WTC11 (cell line): ENCODE results near the gene MDN1. TPM values are rescaled to one million over a fixed set of nuclear protein-coding genes. Genes with fewer than 3 reads are reported as not detected.

Experiments used
- ATAC-seq: fragments of 200-7000 bp; cut with Tn5 transposase; 2 replicates; pipeline ENCODE4 v1.10.0; 2021; ENCODE audit warnings: mild to moderate bottlenecking, moderate library complexity
- CTCF ChIA-PET: fragments of 300-600 bp; sonication (Branson Sonifier 250); formaldehyde crosslinking; loops from one replicate; lab custom pipeline; 2021; ENCODE audit warnings: antibody characterized with exemption; lab: Charles Lee
- POLR2A ChIA-PET: fragments of 350-600 bp; sonication (Branson Sonifier 250); formaldehyde crosslinking; loops from one replicate; lab custom pipeline; 2021; ENCODE audit warnings: antibody characterized with exemption; lab: Charles Lee
- DNase-seq: peaks from one replicate; pipeline ENCODE4 v3.0.0; 2021; ENCODE audit warnings: low spot score
- H3K27ac Mint-ChIP-seq: 2 replicates; pipeline ENCODE4 v1.8.0; 2021; ENCODE audit warnings: mixed read lengths
- H3K27me3 Mint-ChIP-seq: 2 replicates; pipeline ENCODE4 v1.8.0; 2021; ENCODE audit warnings: low read depth, mild to moderate bottlenecking, moderate library complexity, mixed read lengths
- H3K36me3 Mint-ChIP-seq: 2 replicates; pipeline ENCODE4 v1.8.0; 2021; ENCODE audit warnings: mixed read lengths
- H3K4me1 Mint-ChIP-seq: 2 replicates; pipeline ENCODE4 v1.8.0; 2022; ENCODE audit warnings: mixed read lengths
- H3K4me3 Mint-ChIP-seq: 2 replicates; pipeline ENCODE4 v1.8.0; 2021; ENCODE audit warnings: mild to moderate bottlenecking, moderate library complexity, mixed read lengths
- H3K9me3 Mint-ChIP-seq: 2 replicates; pipeline ENCODE4 v1.8.0; 2021; ENCODE audit warnings: mixed read lengths
- ATF2 ChIP-seq: sonication (generic); formaldehyde crosslinking; IDR thresholded peaks from 2 replicates; pipeline ENCODE4 v1.8.1; 2022; ENCODE audit warnings: low read depth, missing genetic modification reagents, borderline replicate concordance
- ATF3 ChIP-seq: sonication (generic); formaldehyde crosslinking; conservative IDR thresholded peaks from 2 replicates; pipeline ENCODE4 v1.8.1; 2022; ENCODE audit warnings: mild to moderate bottlenecking, missing genetic modification reagents
- ATF6 ChIP-seq: sonication (generic); formaldehyde crosslinking; IDR thresholded peaks from 2 replicates; pipeline ENCODE4 v1.8.1; 2023; ENCODE audit warnings: mild to moderate bottlenecking, missing genetic modification reagents
- CTCF ChIP-seq: fragments of 200-600 bp; IDR thresholded peaks from 2 replicates; pipeline ENCODE4 v1.8.0; 2022; ENCODE audit warnings: antibody characterized with exemption
- ERG ChIP-seq: fragments of 250-450 bp; sonication (Bioruptor Pico); IDR thresholded peaks from 2 replicates; pipeline ENCODE4 v1.8.0; 2021; ENCODE audit warnings: mild to moderate bottlenecking
- ETV6 ChIP-seq: sonication (generic); formaldehyde crosslinking; IDR thresholded peaks from 2 replicates; pipeline ENCODE4 v1.8.1; 2022; ENCODE audit warnings: mild to moderate bottlenecking, missing genetic modification reagents
- FOXJ3 ChIP-seq: sonication (generic); formaldehyde crosslinking; IDR thresholded peaks from 2 replicates; pipeline ENCODE4 v1.9.0; 2021; ENCODE audit warnings: missing genetic modification reagents, mild to moderate bottlenecking, borderline replicate concordance
- HMGA2 ChIP-seq: fragments of 250-450 bp; sonication (Bioruptor Pico); IDR thresholded peaks from 2 replicates; pipeline ENCODE4 v1.4.0; 2021; ENCODE audit warnings: mild to moderate bottlenecking, moderate library complexity
- JUN ChIP-seq: sonication (generic); formaldehyde crosslinking; IDR thresholded peaks from 2 replicates; pipeline ENCODE4 v1.8.0; 2023; ENCODE audit warnings: mild to moderate bottlenecking, missing genetic modification reagents
- MAX ChIP-seq: sonication (generic); formaldehyde crosslinking; IDR thresholded peaks from 2 replicates; pipeline ENCODE4 v1.8.0; 2022; ENCODE audit warnings: mild to moderate bottlenecking, missing genetic modification reagents
- NFYB ChIP-seq: sonication (generic); formaldehyde crosslinking; conservative IDR thresholded peaks from 2 replicates; pipeline ENCODE4 v1.8.0; 2022; ENCODE audit warnings: low read depth, missing genetic modification reagents
- PRDM15 ChIP-seq: sonication (generic); formaldehyde crosslinking; IDR thresholded peaks from 2 replicates; pipeline ENCODE4 v1.8.0; 2022; ENCODE audit warnings: missing genetic modification reagents
- PREB ChIP-seq: sonication (generic); formaldehyde crosslinking; IDR thresholded peaks from 2 replicates; pipeline ENCODE4 v1.8.1; 2022; ENCODE audit warnings: mild to moderate bottlenecking, missing genetic modification reagents, moderate library complexity, borderline replicate concordance
- SOX15 ChIP-seq: fragments of 250-450 bp; sonication (Bioruptor Pico); IDR thresholded peaks from 2 replicates; pipeline ENCODE4 v1.9.0; 2021; ENCODE audit warnings: mild to moderate bottlenecking
- SP1 ChIP-seq: sonication (generic); formaldehyde crosslinking; conservative IDR thresholded peaks from 2 replicates; pipeline ENCODE4 v1.8.1; 2022; ENCODE audit warnings: missing genetic modification reagents
- USF2 ChIP-seq: sonication (generic); formaldehyde crosslinking; IDR thresholded peaks from 2 replicates; pipeline ENCODE4 v1.8.1; 2023; ENCODE audit warnings: mild to moderate bottlenecking, missing genetic modification reagents, moderate library complexity
- ZBTB43 ChIP-seq: sonication (generic); formaldehyde crosslinking; IDR thresholded peaks from 2 replicates; pipeline ENCODE4 v1.8.1; 2023; ENCODE audit warnings: mild to moderate bottlenecking, missing genetic modification reagents
- ZNF219 ChIP-seq: sonication (generic); formaldehyde crosslinking; IDR thresholded peaks from 2 replicates; pipeline ENCODE4 v1.8.0; 2023; ENCODE audit warnings: missing genetic modification reagents, mild to moderate bottlenecking, borderline replicate concordance
- ZNF416 ChIP-seq: fragments of 250-450 bp; sonication (Bioruptor Pico); IDR thresholded peaks from 2 replicates; pipeline ENCODE4 v1.9.0; 2021; ENCODE audit warnings: mild to moderate bottlenecking, inconsistent platforms
- total RNA-seq: library from RNA; stranded (reverse); gene quantifications from 3 replicates; pipeline ENCODE4 v1.2.3, GENCODE V29; 2021

The MDN1 gene
- total RNA-seq, 1 experiment from 2014 or later: 195 TPM

GRCh38 chr6:89708316-89708715, 111.3 kb downstream of the MDN1 start:
- Mint-ChIP-seq H3K4me1 (no peaks in the 10 kb centered on the region), H3K9me3 (no peaks in the 10 kb centered on the region), H3K4me3 (no peak overlapping the region), H3K27ac (peak overlapping the region; percentile 35; the same call in 1 of the 2 replicates), H3K36me3 (peaks cover 87% of the 10 kb centered on the region), H3K27me3 (no peaks in the 10 kb centered on the region)
- ATAC-seq: no peak
- ChIA-PET POLR2A (no interaction called here), CTCF (no interaction called here)
- TF ChIP-seq ZNF416 (CRISPR knock-in tag) (no peak), USF2 (no peak), HMGA2 (CRISPR knock-in tag) (no peak), ZBTB43 (no peak), MAX (CRISPR knock-in tag) (no peak), SOX15 (CRISPR knock-in tag) (no peak), FOXJ3 (no peak)
- no peak for DNase-seq

- peaks cover 86% of the 10 kb centered on the region for H3K36me3 Mint-ChIP-seq
- no peak for DNase-seq
- no peaks in the 10 kb centered on the region for H3K9me3 Mint-ChIP-seq
- no peak for ATAC-seq
- no peak for TF ChIP-seq ERG (CRISPR knock-in tag)
- TF ChIP-seq SP1 (CRISPR knock-in tag): no peak
- TF ChIP-seq ETV6 (CRISPR knock-in tag): no peak
- TF ChIP-seq NFYB (CRISPR knock-in tag): no peak
- no peak for TF ChIP-seq JUN (CRISPR knock-in tag)
- no peak for TF ChIP-seq ATF3 (CRISPR knock-in tag)
- no peak for TF ChIP-seq ZNF219 (CRISPR knock-in tag)
- TF ChIP-seq PREB (CRISPR knock-in tag): no peak
- TF ChIP-seq SOX15 (CRISPR knock-in tag): no peak
- TF ChIP-seq CTCF: no peak
- no peak for TF ChIP-seq PRDM15 (CRISPR knock-in tag)
- TF ChIP-seq USF2: no peak
- no peak for TF ChIP-seq ATF2
- no peak for TF ChIP-seq ATF6 (CRISPR knock-in tag)
- no peaks in the 10 kb centered on the region for H3K27me3 Mint-ChIP-seq
- POLR2A ChIA-PET: interaction anchor here (0.6 kb wide), 1 partner anchor 483 kb away, joined by 3 read pairs; no protein-coding TSS in a partner anchor
- peak overlapping the region; percentile 80 for H3K27ac Mint-ChIP-seq
- H3K4me3 Mint-ChIP-seq: no peak overlapping the region
- H3K4me1 Mint-ChIP-seq: no peaks in the 10 kb centered on the region
- CTCF ChIA-PET: no interaction called here
These were observed 111.8 kb downstream of the MDN1 start for GRCh38 chr6:89707766-89708165.
